NCI-H2196 treated with DMSO at 0.1 percent for 48 hours (cell line): ENCODE measurements around the gene FGR.
A peak's percentile ranks its signal among the peaks of the same experiment; 100 is the strongest.
"Not testable (repeated sequence)": the region's sequence is repeated elsewhere in the genome, so short reads cannot be mapped to it uniquely, and the experiment has no call there.

Experiments
- DNase-seq: peaks from one replicate; lab custom pipeline; 2025; ENCODE audit not compliant: unreplicated experiment; lab: John Stamatoyannopoulos, UW

The FGR gene

GRCh38 chr1:27660300-27660835, 25.4 kb upstream of the FGR start:
- DNase-seq: no peak

DNA sequence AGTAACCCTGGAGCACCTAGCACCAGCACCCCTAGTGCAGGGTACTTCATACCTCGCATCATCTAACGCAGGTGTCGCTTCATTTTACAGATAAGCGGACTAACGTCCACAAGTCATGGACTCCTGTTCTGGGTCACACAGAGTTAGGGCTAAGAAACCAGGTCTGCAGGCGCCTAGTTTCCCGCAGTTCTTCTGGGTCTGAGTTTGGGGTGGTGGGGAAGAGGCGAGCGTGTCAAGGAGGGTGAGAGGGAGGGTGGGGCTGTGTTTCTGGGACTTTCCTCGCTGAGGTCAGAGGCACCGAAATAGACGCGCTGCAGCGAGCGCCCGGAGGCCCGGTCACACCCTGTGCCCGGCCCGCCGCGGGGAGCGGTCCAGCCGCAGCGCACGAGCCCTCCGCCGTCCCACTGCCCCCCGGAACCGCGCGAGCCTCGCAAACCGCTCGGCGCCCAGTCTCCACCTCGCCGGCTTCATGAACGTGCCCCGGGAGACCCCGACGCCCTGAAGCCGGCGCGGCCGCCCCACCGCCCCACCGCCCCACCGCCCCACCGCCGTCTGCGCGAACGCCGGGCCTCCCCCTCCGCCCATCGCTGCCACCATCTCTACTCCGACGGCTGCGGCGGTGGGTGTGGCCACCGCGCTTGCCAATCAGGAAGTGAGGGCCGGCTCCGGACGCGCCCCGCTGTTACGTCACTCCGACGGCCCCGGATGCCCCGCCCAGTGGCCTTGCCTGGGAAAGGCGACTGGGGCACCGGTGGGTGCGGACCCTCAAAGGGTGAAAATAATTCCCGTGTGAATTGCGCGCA, 24.7 kb upstream of the FGR start:
- DNase-seq: peak; percentile 76

GRCh38 chr1:27658951-27659496, 24.0 kb upstream of the FGR start:
- no peak for DNase-seq

- no peak for DNase-seq
Measured at GRCh38 chr1:27656157-27656893, 21.3 kb upstream of the FGR start.

DNA sequence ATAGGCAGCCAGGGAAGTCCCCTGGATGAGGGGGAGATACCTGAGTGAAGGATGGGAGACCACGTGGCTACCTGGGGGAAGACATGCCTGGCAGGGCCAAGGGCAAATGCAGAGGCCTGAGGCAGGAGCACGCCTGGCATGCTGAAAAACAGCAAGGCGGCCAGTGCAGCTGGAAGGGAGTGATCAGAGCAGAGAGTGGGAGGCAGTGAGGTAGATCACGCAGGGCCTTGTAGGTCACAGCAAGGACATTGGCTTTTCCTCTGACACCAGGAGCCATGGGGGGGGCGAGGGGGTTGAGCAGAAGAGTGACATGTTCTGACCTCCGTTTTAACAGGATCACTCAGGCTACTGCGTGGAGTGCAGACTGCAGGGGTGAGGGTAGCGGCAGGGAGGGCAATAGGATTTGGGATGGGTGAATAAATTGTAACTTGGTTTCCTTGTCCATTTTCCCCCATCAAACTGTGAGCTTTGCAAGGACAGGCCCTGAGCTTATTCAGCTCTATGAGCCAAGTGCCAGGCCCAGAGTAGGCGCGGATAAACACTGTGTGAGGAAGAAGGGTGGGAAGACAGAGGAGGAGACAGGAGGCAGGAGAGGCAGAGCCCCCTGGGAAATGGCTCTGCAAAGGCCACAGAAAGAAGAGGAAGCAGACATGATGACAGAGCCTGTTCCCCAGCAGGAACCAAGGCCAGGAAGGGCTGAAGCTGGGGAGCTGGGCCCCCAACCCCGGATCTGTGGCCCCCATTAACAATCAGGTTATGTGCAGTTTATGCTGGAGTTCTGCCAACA, 20.4 kb upstream of the FGR start:
- no peak for DNase-seq

DNA sequence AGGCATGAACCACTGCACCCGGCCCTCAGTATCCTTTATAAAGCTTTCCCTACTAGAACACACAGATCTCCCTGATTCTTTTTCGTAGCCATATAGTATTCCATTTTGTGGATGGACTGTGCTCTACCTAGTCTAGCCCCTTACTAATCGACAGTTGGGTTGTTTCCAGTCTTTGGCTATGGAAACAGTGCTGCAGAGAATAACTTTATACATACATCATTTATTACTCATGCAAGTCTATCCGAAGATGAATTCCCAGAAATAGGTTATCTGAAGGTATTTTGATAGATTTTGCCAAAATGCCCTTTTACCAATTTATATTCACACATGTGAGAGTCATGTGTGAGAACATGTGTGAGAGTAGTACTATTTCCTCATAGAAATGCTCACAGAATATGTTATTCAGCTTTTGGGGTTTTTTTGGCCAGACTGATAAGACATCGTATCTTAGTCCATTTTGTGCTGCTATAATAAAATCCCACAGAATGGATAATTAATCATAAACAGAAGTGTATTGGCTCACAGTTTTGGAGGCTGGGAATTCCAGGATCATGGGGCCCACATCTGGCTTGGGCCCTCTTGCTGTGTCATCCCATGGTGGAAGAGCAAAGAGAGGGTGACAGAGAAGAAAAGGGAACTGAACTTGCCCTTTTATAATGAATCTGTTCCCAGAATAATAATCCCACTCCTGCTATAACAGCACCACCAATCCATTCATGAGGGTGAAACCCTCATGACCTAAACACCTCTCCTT, 17.3 kb upstream of the FGR start:
- no peak for DNase-seq

DNA sequence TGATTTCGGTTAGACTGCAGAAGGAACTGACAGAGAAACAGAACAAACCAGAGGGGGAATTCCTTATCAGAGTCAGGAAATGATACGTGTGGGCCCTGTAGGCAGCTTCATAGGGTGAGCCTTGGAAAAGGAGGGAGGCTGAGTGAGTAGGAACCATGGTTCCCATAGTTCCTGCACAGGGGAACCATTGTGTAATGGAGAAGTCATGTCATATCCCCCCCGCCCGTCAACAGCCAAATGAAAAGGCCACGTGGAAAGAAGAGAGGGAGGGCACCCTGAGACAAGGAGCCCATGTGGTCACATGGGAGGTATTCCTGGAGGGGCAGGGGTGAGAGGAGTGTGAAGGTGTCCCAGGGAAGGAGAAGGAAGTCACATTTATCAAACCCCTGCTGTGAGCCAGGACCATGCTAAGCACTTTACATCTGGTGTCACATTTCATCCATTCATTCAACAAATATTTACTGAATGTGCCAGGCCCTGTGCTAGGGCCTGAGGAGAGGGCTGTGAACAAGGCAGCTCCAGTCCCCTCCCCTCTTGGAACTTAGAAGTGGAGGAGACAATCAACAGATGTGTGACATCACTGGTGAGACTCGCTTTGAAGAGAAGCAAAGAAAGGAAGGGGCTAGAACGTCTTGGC, 15.7 kb upstream of the FGR start:
- DNase-seq: no peak

GRCh38 chr1:27650171-27650538, 15.2 kb upstream of the FGR start:
- no peak for DNase-seq

DNA sequence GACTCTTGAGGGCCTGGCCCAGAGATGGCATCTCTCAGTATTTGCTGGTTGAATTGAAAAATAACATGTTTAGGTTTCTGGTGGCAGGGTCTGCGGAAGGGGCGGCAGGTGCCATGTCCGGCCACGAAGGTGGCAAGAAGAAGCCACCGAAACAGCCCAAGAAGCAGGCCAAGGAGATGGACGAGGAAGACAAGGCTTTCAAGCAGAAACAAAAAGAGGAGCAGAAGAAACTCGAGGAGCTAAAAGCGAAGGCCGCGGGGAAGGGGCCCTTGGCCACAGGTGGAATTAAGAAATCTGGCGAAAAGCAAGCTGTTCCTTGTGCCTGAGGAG, 14.3 kb upstream of the FGR start:
- no peak for DNase-seq

GRCh38 chr1:27648602-27649305, 13.8 kb upstream of the FGR start:
- DNase-seq: no peak

GRCh38 chr1:27647328-27647727, 12.3 kb upstream of the FGR start:
- no peak for DNase-seq

GRCh38 chr1:27646676-27647075, 11.7 kb upstream of the FGR start:
- DNase-seq: no peak

DNA sequence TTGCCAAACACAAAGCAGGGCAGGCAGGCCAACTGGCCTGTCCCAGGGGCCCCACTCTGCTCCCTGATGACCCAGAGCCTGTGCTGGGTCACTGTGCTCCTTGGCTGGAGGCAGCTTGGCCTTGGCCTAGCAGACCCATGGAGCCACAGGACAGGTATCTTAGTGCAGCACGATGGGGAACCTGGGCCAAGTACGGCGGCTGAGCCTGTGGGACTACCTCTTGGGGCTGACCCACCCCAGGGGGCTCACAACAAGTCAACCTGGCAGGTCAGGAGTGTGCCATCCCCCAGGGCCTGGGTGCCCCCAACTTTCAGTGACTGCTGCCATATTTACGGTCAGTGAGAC, 10.1 kb upstream of the FGR start:
- DNase-seq: no peak

- no peak for DNase-seq
Measured at GRCh38 chr1:27644369-27645070, 9.5 kb upstream of the FGR start.

DNA sequence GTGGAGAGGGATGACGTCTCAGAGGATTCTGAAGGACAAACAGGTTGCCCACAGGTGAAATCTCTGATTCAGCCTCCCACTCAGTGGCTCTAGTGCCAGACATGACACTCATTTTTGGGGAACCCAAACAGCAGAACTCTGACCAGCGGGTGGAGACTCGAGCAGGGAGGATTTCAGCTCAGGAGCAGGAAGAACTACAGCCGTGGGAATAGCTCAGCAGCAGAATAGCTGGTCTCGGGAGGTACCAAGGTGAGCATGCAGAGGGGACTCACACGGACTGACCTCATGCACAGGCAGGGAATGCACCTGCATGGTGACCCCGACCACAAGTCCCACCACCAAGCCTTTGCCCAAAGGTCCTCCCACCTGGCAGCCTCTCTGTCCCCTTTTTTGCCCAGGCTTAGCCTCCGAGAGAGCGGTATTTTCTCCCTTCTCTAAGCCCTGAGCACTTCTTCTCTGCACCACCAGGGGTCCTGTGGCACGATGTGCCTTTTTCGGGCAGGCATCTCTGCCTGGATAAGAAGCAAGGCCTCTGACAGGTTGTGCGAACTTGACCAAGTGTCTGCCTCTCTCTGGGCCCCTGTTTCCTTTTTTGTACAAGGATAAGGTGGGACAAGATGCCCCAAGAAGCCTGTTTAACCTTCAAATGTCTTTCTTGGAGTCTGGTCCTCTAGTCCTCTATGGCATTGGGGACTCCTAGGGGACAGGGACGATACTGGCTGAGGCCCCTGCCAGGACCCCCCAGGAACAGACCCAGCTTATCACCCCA, 8.8 kb upstream of the FGR start:
- no peak for DNase-seq

GRCh38 chr1:27640514-27640913, 5.5 kb upstream of the FGR start:
- not testable (repeated sequence) for DNase-seq

- DNase-seq: no peak
Measured at GRCh38 chr1:27638805-27639204, 3.8 kb upstream of the FGR start.

- DNase-seq: no peak
Measured at GRCh38 chr1:27638047-27638734, 3.2 kb upstream of the FGR start.
